ENCODE data around the gene RPP25L. TPM values are rescaled to one million over a fixed set of nuclear protein-coding genes. Genes with fewer than 3 reads are reported as not detected.

RPP25L gene
- total RNA-seq, 1 donor from 2014 or later = 24.5 TPM

GRCh38 chr9:34564617-34565016, 47.3 kb downstream of the RPP25L start:
- H3K4me1 Mint-ChIP-seq = peaks cover 16% of the 10 kb centered on the region
- H3K36me3 Mint-ChIP-seq = peaks cover 5% of the 10 kb centered on the region
- no peak for DNase-seq (ENCODE audit: low spot score in 2 of 2, unreplicated experiment in 2 of 2)
- H3K27ac Mint-ChIP-seq = no peak overlapping the region
- TF ChIP-seq CTCF (IDR thresholded peaks at IDR 0.05; ENCODE audit: unreplicated experiment) = no peak
- H3K4me3 Mint-ChIP-seq = no peak overlapping the region
- peaks cover 3% of the 10 kb centered on the region for H3K9me3 Mint-ChIP-seq
- peaks cover 43% of the 10 kb centered on the region for H3K27me3 Mint-ChIP-seq (ENCODE audit: low read depth)

- no peak for TF ChIP-seq CTCF (IDR thresholded peaks at IDR 0.05; ENCODE audit: unreplicated experiment)
- Mint-ChIP-seq H3K4me1 (peaks cover 20% of the 10 kb centered on the region), H3K9me3 (peaks cover 3% of the 10 kb centered on the region), H3K27me3 (ENCODE audit: low read depth) (peaks cover 39% of the 10 kb centered on the region), H3K4me3 (no peak overlapping the region), H3K36me3 (peaks cover 5% of the 10 kb centered on the region), H3K27ac (no peak overlapping the region)
- DNase-seq (ENCODE audit: low spot score in 2 of 2, unreplicated experiment in 2 of 2) = no peak
These were observed 48.6 kb downstream of the RPP25L start for GRCh38 chr9:34563262-34563661.

GRCh38 chr9:34562135-34562745, 49.7 kb downstream of the RPP25L start:
- no peak overlapping the region for H3K4me3 Mint-ChIP-seq
- TF ChIP-seq CTCF (IDR thresholded peaks at IDR 0.05; ENCODE audit: unreplicated experiment) = peak; percentile 72
- H3K9me3 Mint-ChIP-seq = peaks cover 3% of the 10 kb centered on the region
- no peak for DNase-seq (ENCODE audit: low spot score in 2 of 2, unreplicated experiment in 2 of 2)
- no peak overlapping the region for H3K27ac Mint-ChIP-seq
- H3K27me3 Mint-ChIP-seq (ENCODE audit: low read depth) = peaks cover 32% of the 10 kb centered on the region
- H3K4me1 Mint-ChIP-seq = peaks cover 29% of the 10 kb centered on the region
- H3K36me3 Mint-ChIP-seq = peaks cover 5% of the 10 kb centered on the region

- Mint-ChIP-seq H3K4me3 (no peak overlapping the region), H3K27ac (no peak overlapping the region), H3K36me3 (peaks cover 4% of the 10 kb centered on the region), H3K4me1 (peaks cover 35% of the 10 kb centered on the region), H3K27me3 (ENCODE audit: low read depth) (peaks cover 24% of the 10 kb centered on the region), H3K9me3 (peaks cover 3% of the 10 kb centered on the region)
- no peak for TF ChIP-seq CTCF (IDR thresholded peaks at IDR 0.05; ENCODE audit: unreplicated experiment)
- DNase-seq (ENCODE audit: low spot score in 2 of 2, unreplicated experiment in 2 of 2) = no peak
These were observed 51.2 kb downstream of the RPP25L start for GRCh38 chr9:34560599-34561214.

Other genes starting within 250 kb of the RPP25L start
- 4.2 to 5.5 TPM (median 4.9 TPM) in 3 replicates for gene MYORG, start 235.2 kb downstream of the RPP25L start, total RNA-seq
- 16.9 to 18.2 TPM (median 18.1 TPM) in 3 replicates for gene FAM219A, start 153.5 kb downstream of the RPP25L start, total RNA-seq
- gene DNAI1, start 153.3 kb downstream of the RPP25L start, total RNA-seq = not detected in 3 replicates
- gene ENHO, start 89.1 kb downstream of the RPP25L start, total RNA-seq = 0.96 to 1.1 TPM (median 1.0 TPM) in 3 replicates
- 25.9 to 28.9 TPM (median 27.0 TPM) in 3 replicates for gene CNTFR, start 22.4 kb downstream of the RPP25L start, total RNA-seq
- gene DCTN3, start 8.4 kb upstream of the RPP25L start, total RNA-seq = 76.7 to 80.1 TPM (median 77.1 TPM) in 3 replicates
- gene ARID3C, start 17.0 kb upstream of the RPP25L start, total RNA-seq = 0.42 to 0.80 TPM in 2 of 3 replicates, not detected in the other
- gene SIGMAR1, start 25.7 kb upstream of the RPP25L start, total RNA-seq = 58.8 to 61.6 TPM (median 59.9 TPM) in 3 replicates
- gene GALT, start 34.6 kb upstream of the RPP25L start, total RNA-seq = 82.7 to 95.2 TPM (median 88.5 TPM) in 3 replicates
- 112 to 114 TPM (median 113 TPM) in 3 replicates for gene IL11RA, start 40.1 kb upstream of the RPP25L start, total RNA-seq
- 0.61 to 0.84 TPM in 2 of 3 replicates, not detected in the other for gene CCL27, start 50.6 kb upstream of the RPP25L start, total RNA-seq
- gene CCL19, start 79.2 kb upstream of the RPP25L start, total RNA-seq = not detected in 3 replicates
- gene CCL21, start 98.0 kb upstream of the RPP25L start, total RNA-seq = not detected in 3 replicates

Data from mesothelial cell of epicardium (in vitro differentiated cells).